HG03159 (cell line): ENCODE results near the gene JRKL.

ENCODE experiments used
- ATAC-seq: cut with Tn5 transposase; IDR thresholded peaks from one replicate; pipeline ENCODE4 v1.9.1; 2021; ENCODE audit warnings: mild to moderate bottlenecking, moderate library complexity; ENCODE audit not compliant: unreplicated experiment

Gene JRKL

DNA sequence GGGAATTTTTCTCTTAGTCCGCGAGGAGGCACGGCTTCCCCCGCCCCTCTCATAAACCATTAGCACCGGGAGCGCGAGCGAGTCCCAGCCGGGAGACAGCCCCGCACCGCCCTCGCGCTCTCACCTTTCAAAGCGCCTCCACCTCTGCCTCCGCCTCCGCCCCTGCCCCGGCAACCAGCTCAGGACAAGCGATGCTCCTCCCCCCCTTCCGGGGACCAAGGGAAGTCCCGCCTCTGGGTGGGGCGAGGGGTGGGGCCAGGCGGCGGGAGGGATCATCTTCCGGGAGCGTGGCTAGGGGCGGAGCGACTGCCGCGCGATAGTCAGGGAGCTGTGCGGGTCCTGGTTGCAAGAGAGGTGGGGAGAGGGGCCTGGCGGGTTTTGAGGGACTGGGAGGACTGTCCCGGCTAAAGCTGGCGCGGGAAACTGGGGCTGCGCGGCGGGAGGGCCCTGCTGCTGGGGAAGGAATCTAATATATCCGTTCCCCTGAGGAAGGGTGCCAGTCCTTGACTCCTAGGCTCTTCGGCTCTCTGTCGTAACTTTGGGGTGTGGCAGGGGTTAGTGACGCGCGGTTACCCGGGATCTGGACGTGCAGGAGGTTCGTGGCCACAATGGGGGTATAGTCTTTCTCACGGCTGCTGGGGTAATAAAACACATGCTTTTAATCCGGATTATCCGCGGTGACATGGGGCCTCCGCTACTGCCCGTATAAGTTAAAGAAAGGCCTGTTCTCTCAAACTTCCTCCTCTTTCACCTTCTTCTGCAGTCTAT lies at the start of gene JRKL, which contains the start of gene CCDC82:
Gene JRKL, plus strand, starts transcription at position 294 of the 768 bp plus-strand sequence. CDS start 637 bp downstream, outside the sequence.
Gene CCDC82, minus strand, starts transcription at position 193 of the 768 bp plus-strand sequence. CDS start 5,165 bp downstream, outside the sequence.
- ATAC-seq: peak; percentile 92

DNA sequence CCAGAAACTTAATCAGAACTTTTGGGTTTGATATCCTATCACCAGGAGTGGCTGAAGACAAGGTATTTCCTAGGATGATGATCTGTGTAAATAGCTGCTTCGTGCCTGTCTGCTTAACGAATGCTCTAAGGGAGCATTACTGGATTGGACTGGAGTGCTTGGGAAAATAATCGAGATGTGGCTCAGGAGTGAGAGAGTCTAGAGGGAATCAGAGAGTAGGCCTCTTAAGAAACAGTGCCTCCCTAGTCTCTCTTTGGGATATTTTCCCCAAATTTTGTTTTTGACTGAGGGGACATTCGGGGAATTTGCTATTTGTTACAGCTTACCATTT lies 49.3 kb upstream of the JRKL start:
- no peak for ATAC-seq

DNA sequence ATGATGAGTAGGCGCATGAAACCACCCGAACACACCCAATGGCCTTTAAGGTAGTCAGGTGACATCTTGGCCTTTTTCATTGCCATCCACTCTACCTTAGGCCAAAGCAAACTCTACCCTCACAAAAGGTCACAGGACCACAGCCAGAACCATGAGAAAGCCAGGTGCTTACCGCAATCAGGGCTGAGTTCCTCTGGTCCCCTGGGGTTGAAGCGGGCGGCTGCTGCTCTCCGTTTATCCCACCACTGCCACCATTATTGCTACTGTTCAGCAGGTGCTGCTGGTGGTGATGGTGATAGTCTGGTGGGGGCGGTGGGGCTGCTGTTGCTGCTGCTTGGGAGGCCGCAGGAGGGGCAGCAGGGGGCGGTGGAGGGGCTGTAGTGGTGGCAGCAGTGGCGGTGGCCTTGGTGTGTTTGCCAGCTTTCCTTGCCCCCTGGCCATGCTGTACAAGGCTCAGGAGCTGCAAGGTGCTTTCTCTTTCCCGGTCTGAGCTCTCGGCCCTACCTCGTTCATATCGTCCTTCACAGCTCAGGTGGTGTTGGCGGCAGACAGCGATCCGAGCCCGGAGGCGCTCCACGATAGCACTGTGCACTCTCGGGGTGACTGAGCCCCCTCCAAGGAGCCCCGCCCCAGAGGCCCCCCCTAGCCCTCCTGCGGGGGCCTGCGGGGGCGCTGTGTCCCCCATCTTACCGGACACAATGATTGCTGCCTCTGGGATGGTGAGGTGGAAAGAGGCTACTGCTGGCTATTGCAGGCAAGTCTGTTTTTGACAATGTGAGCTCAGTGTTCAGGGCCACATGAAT lies 48.4 kb upstream of the JRKL start:
- ATAC-seq: peak; percentile 33

DNA sequence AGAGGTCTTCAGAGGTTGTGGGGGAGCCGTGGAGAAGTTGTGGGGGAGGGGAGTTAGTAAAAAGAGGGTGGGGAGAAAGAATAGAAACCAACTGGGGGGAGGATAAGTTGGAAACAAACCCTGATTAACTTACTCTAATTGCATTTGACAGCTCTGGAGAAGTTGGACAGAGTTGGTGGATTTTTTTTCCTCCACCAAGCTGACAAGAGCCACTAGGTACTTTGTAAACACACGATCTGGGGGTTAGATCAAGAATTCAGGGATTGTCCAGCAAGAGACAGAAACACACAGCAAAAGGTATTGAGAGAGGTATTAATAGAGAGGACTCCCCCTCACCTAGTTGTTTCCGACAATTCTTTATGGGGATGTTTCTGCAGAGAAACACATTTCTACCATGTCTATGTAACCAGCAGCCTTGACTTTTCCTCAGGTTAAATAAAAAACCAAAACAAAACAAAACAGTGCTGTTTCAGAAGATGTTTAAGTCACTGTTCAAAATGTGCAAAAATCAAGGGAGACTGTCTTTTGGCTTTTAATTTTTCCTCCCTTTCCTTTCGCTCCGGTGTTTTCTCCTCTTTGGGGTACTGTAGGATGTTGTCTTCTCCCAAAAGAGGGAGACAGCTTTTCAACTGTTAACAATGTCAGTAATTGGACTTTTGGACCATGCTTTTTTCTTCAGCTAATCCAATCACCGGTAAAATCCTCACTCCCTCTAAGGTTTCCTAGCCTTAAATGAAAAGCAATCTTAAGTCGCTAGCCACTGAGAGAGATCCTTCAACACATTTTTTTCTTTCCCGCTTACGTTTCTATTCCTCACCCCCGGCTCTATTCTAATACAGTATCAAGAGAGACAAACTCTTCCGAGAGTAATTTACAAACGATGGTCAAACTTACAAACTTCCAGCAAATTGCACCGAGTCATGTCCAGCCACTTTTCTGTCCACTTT lies 47.5 kb upstream of the JRKL start:
- ATAC-seq: no peak

DNA sequence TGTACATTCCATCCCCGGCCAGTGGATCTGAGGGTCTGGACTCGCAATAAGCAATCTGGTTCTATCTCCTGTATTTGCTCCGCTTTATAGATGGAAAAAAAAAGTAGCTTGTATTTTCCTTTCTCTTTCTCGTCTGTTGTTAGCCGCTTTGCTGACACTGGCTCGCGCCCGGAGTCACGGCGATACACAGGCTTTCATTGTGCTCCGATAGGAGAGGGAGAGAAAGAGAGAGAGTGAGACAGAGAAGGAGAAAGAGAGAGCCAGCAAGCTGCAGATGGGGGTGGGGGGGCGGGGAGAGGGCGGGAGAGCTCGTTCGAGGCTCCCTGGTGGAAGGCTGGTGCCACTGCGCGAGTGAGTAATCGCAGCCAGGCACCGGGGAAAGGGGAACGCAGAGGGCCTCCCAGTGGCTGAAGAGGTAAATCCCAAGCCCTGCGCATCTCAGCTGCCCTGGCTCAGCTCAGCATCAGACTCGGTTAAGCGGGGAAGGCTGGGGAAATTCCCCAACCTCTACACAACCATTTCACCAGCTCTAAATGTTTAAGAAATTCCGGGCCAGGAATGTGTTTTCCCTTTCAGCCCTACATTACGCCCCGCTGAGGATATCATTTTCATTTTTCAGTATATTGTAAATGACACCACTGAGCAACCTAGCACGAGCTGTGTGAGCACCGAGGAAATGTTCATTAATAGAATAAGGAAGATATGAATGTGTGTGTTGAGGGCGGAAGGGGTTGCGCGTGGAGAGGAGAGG lies 46.7 kb upstream of the JRKL start, which contains the start of gene MAML2:
Gene MAML2, minus strand, starts transcription at position 235 of the 751 bp plus-strand sequence. CDS start 1,300 bp downstream, outside the sequence.
- ATAC-seq: peak; percentile 85

DNA sequence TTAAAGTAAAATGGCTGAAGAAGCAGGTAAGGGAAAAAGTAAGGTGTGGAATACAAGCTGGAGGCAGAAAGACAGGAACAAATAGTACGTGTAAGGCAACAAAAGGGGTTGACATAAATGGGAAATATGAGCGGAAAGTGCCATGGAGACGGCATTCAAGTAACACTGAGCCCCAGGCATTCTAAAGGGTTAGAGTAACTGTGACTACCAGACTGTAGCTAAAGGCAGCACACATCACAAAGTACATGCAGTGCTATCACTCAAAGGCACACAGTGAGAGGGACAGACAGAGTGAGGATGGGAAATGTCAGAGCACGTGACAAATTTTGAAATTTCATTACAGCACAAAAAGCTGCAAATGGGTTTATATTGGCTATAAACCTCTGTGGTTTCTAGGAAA lies 33.0 kb upstream of the JRKL start:
- no peak for ATAC-seq

DNA sequence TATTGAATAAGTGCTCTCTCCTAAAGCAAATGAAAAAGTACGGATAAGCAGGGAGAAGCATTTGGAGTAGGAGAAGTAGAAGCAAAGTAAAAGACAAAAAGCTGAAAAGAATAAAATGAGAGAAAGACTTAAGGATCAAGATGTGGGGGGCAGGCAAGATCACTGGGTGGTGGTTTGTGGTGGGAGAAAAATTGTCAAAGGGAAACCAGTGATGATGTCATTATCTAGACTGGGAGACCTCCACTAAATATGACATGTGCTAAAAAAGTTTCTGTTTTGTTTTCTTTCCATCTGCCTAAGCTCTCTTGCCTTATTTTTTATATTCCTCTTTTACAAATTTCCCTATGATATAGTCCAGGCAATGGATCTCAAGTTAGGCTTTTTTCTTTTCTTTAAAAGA lies 32.0 kb upstream of the JRKL start:
- no peak for ATAC-seq

DNA sequence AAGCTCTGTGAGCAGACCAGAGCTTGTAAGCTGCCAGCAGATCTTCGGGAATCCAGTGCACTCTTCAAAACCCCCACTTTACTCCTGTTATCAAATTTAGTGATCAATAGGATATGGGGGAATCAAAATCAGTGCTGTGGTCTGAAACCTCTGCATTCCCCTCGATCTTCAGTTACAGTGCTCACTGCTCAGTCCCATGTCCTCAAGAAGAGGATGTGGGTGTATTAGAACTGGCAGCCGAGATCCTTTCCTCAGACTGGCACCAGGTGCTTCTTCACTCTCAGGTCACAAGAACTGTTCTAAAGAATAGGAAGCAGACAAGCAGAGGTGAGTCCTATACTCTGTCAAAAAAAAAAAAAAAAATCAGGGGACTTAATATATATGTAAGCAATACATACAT lies 31.5 kb upstream of the JRKL start:
- no peak for ATAC-seq

DNA sequence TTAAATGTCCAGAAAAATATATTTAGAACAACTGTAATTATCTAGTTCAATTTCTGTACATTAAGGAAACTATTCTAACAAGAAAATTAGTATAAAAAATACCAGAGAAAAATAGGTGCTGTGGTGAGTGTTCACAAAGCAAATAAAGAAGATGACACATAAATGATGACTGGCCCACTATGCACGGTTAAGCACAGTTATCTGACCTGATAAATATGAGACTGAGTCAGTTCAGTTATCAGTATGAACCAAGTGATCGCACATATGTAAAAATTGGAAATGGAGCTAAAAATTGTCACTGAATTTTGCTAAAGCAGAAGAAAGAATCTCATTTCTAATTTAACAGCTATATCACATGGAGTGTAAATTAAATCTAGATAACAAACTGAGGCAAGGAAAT lies 28.0 kb upstream of the JRKL start:
- ATAC-seq: no peak

DNA sequence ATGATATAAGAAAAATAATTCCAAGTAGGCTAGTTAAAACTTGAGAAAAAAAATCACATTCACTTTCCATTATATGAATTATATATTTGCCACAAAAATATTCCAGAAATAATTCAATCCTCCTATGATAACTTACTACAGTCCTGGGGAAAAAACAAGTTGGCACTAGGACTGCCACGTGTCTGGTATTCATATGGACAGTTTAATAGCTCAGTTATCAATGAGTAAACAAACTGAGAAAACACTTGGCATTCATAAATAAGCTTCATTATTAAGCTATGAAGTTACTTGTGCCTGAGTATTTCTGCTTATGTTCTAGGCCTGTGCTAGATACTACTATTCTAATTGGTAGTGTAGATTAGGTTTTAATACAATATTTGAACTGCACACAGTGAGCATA lies 24.3 kb upstream of the JRKL start:
- no peak for ATAC-seq

DNA sequence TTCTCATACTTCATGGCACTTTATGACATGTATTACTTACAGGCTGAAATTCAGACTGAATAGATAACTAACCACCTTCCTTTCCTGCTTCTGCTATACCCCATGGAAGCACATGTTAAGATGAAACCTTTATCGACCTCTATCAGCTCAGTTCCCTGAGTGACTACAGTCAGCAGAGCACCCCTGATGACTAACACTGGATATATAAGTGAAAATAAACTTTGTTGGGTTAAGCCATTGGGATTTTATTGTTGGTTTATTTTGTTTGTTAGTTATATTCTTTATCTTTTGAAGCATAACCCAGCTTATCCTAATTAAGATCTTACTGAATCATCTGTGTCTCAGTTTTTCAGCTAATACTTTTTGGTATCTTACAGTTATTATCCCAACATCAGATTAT lies 23.8 kb upstream of the JRKL start:
- no peak for ATAC-seq

DNA sequence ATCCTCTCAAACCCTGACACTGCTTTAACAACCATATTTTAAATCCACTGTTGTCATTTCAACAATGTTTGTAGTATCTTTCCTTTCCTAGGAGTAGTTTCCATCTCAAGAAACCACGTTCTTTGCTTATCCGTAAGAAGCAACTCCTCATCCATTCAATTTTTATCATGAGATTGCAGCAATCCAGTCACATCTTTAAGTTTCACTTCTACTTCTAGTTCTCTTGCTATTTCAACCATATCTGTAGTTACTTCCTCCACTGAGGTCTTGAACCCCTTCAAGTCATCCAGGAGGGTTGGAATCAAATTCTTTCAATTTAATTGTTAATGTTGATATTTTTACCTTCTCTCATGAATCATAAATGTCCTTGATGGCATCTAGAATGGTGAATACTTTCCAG lies 22.5 kb upstream of the JRKL start:
- no peak for ATAC-seq

DNA sequence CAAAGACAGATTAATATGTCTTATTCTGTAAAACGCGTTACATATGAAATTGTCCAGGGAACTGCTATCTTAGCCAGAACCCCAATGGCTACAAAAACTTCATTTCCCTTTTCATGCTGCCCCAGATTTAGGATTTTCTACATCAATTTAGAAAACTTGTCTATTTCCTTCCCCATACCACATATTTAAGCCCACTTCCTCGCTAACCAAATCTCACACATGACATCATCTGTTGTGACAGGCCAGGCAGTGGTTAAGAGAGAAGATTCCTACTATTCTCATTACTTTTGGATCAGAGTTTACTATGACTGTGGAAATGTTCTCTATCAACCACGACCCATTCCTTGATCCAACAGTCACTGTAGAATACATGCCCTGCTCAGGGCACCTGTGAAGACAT lies 16.0 kb upstream of the JRKL start:
- no peak for ATAC-seq

DNA sequence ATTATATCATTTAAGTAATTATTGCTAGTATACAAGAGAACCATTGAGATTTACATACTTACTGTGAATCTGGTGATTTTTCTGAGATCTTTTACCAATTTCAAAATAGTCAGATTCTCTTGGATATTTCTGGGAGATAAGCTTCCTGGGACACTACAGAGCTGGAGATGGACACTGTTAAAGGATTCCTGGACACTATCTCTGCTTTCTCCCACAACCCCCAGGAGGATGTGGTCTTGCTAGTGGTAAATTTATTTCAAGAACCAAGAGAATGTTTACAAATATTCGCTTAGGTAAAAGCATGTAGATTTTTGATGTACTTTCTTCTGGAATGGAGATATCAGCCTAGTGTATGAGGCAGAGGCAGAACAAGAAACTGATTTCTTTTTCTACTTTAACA lies 13.0 kb upstream of the JRKL start:
- ATAC-seq: no peak

DNA sequence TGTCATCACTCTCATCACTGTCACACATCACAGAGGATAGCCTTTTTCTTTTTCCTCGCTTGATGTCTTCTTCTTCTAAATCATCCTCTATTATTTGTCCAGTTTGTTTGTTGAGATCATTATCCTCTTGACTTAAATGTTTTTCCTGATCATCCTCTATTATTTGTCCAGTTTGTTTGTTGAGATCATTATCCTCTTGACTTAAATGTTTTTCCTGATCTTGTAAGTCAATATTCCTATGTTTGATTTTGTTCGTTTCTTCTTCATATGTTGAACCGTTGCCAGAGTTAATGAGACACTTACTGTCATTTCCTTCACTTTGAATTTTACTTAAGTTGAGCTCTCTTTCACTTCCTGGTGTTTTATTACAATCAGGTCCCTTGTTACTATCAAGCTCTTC lies 5.7 kb upstream of the JRKL start:
- no peak for ATAC-seq

DNA sequence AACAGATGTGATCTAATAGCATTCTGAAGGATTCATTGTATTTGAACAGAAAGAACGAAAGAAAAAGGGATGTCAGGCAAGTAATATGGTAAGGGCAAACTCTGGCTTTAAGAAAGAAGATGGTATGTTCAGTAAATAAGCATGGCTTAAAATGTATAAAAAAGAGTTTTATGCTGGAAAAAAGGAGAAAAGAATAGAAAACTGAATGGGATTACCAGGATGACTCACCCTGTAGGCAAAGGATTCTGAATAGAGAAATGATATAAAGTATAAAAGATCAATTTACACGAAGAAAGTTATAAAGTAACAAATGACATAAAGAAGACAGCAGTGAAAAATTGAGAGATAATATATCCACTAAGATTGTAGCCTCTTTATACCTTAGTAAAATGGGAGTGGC lies 4.6 kb upstream of the JRKL start:
- no peak for ATAC-seq

DNA sequence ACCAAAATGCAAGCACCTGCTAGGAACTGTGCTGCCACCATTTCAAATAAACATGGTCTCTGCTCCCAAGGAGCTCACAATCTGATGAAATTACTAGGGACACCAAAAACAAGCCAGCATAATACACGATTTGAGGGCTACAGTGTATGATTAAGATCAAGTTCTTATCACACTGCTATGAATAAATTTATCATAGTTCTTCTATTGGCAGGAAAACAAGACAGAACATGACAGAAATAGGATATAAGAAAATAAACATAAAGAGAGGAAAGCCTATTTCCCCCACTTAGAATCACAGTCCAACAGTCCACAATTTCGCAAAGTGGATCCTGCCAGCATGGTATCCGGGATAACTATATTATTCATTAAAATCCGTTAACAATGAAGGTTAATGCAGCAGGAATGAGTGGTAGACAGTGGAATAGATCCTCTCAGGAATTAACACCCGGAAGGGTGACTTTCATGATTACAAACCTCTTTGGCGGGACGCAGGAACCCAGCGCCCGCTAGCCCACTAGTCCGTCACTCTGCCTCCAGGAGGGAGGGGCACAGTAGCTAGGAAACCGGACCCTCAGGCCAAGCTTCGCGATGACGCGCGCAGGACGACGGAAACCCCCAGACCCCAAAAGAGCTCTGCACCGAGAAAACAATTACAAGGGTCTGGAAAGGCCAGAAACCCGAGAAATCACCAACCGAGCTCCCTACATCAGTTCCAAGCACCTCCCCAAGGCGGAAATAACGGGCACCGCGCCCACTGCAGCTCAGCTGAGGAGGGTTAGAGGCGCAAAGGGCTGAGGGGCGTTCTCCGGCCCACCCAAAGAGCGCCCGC lies 708 bp upstream of the JRKL start:
- ATAC-seq: peak; percentile 59

DNA sequence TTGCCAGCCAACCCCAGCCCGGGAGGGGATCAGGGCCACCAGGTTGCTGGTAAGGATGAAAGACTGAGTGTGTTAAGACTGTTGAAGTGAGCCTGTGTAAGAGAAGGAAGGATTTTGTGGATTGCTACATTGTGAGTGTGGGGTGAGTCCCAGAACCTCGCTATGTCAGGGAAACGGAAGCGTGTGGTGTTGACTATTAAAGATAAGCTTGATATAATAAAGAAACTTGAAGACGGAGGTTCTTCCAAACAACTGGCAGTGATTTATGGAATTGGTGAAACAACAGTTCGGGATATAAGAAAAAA lies 627 bp downstream of the JRKL start:
- no peak for ATAC-seq

DNA sequence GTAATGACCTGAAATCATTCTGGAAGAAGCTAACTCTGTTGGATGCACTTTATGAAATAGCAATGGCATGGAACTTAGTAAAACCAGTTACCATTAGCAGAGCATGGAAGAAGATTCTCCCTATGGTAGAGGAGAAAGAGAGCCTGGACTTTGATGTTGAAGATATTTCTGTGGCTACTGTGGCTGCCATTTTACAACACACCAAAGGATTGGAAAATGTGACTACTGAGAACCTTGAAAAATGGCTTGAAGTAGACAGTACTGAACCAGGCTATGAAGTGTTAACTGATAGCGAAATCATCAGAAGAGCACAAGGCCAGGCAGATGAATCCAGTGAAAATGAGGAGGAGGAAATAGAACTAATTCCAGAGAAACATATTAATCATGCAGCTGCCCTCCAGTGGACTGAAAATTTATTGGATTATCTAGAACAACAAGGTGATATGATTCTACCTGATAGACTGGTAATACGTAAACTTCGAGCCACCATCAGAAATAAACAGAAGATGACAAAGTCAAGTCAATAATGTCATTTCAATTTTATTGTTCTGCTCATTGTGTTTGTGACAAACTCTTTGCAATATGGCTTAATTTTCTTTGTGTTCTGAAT lies 2.0 kb downstream of the JRKL start:
- no peak for ATAC-seq
